Urothelium cell line (cell line): ENCODE results near the gene CFAP52.
"Not testable (repeated sequence)": the region's sequence is repeated elsewhere in the genome, so short reads cannot be mapped to it uniquely, and the experiment has no call there.

ENCODE experiments used
- DNase-seq: peaks from one replicate; pipeline ENCODE4 v3.0.0; 2011; ENCODE audit warnings: low spot score, mixed read lengths
- FAIRE-seq: peaks from 2 replicates; lab custom pipeline; 2011; peaks lifted over from hg19 to GRCh38; lab: Jason Lieb, UNC

CFAP52 gene

GRCh38 chr17:9576521-9577372, at the start of gene CFAP52:
TSS of gene CFAP52 (plus strand) at chr17:9576642. CDS start at chr17:9576696, 54 bp downstream.
- no peak for FAIRE-seq

GRCh38 chr17:9527788-9528187, 48.7 kb upstream of the CFAP52 start:
- DNase-seq (no peak), FAIRE-seq (no peak)

More at GRCh38 chr17:9576521-9577372, at the start of gene CFAP52:
- DNase-seq = peak; percentile 56

GRCh38 chr17:9529033-9529700, 47.3 kb upstream of the CFAP52 start:
- no peak for FAIRE-seq
- no peak for DNase-seq

GRCh38 chr17:9531034-9531433, 45.4 kb upstream of the CFAP52 start:
- DNase-seq = no peak
- no peak for FAIRE-seq

- FAIRE-seq (no peak), DNase-seq (no peak)
Observed at GRCh38 chr17:9532715-9533114, 43.7 kb upstream of the CFAP52 start.

GRCh38 chr17:9533441-9533840, 43.0 kb upstream of the CFAP52 start:
- no peak for DNase-seq
- FAIRE-seq = no peak

GRCh38 chr17:9536061-9536460, 40.4 kb upstream of the CFAP52 start:
- FAIRE-seq = no peak

GRCh38 chr17:9537177-9537776, 39.2 kb upstream of the CFAP52 start:
- FAIRE-seq (no peak), DNase-seq (no peak)

More at GRCh38 chr17:9536061-9536460, 40.4 kb upstream of the CFAP52 start:
- no peak for DNase-seq

- no peak for DNase-seq
- no peak for FAIRE-seq
Observed at GRCh38 chr17:9538626-9539025, 37.8 kb upstream of the CFAP52 start.

- DNase-seq = no peak
- no peak for FAIRE-seq
Observed at GRCh38 chr17:9541718-9542117, 34.7 kb upstream of the CFAP52 start.

GRCh38 chr17:9544221-9544620, 32.2 kb upstream of the CFAP52 start:
- FAIRE-seq (no peak), DNase-seq (no peak)

- DNase-seq (no peak), FAIRE-seq (no peak)
Observed at GRCh38 chr17:9549215-9549614, 27.2 kb upstream of the CFAP52 start.

- FAIRE-seq (no peak), DNase-seq (no peak)
Observed at GRCh38 chr17:9553181-9553580, 23.3 kb upstream of the CFAP52 start.

- no peak for FAIRE-seq
- no peak for DNase-seq
Observed at GRCh38 chr17:9553596-9553995, 22.8 kb upstream of the CFAP52 start.

GRCh38 chr17:9554715-9555114, 21.7 kb upstream of the CFAP52 start:
- not testable (repeated sequence) for FAIRE-seq
- DNase-seq = peak; percentile 26

- FAIRE-seq = no peak
- no peak for DNase-seq
Observed at GRCh38 chr17:9557161-9557755, 19.2 kb upstream of the CFAP52 start.

GRCh38 chr17:9557857-9558256, 18.6 kb upstream of the CFAP52 start:
- FAIRE-seq = no peak
- DNase-seq = no peak

GRCh38 chr17:9564104-9564503, 12.3 kb upstream of the CFAP52 start:
- DNase-seq (no peak), FAIRE-seq (no peak)

- DNase-seq (no peak), FAIRE-seq (no peak)
Observed at GRCh38 chr17:9566067-9566466, 10.4 kb upstream of the CFAP52 start.

- not testable (repeated sequence) for FAIRE-seq, DNase-seq
Observed at GRCh38 chr17:9566739-9567138, 9.7 kb upstream of the CFAP52 start.

GRCh38 chr17:9568004-9568403, 8.4 kb upstream of the CFAP52 start:
- no peak for DNase-seq
- no peak for FAIRE-seq
